Thyroid gland (tissue), 4 donors: ENCODE data around the gene PIMREG.

Experiments used
- CTCF ChIP-seq, 6 experiments: fragments of 200-600 bp in 3 of 6; fragments of 450-650 bp in 3 of 6; sonication (generic) in 3 of 6; IDR thresholded peaks; one replicate each; pipeline ENCODE4 v1.5.1; 2016 to 2019; ENCODE audit warnings: antibody characterized with exemption in 6 of 6, mild to moderate bottlenecking in 2 of 6, inconsistent platforms in 1 of 6, moderate library complexity in 1 of 6
- POLR2A ChIP-seq, 2 donors: fragments of 450-650 bp; IDR thresholded peaks; one replicate each; pipeline ENCODE4 v1.6.1; 2017; ENCODE audit warnings: antibody characterized with exemption in 2 of 2, mild to moderate bottlenecking in 2 of 2, moderate library complexity in 1 of 2

- TF ChIP-seq CTCF (IDR thresholded peaks at IDR 0.05) (no peak), POLR2A (IDR thresholded peaks at IDR 0.05) (no peak)
Measured at GRCh38 chr17:6494239-6494941, 50.1 kb downstream of the PIMREG start.
